Endothelial cell of umbilical vein (primary cell): ENCODE measurements around the gene OR56A3. TPM values are rescaled to one million over a fixed set of nuclear protein-coding genes. Genes with fewer than 3 reads are reported as not detected.

Source experiments
- BruUV-seq: library from RNA; stranded (reverse); fragments of 400-500 nt; replicated peaks from 2 replicates; lab custom pipeline; 2021; lab: Mats Ljungman, UMichigan
- CTCF ChIA-PET: fragments of 300-600, 350-600 bp; sonication (Branson Sonifier 250); formaldehyde crosslinking; loops from one replicate; lab custom pipeline; 2021; ENCODE audit warnings: antibody characterized with exemption, inconsistent platforms; lab: Charles Lee
- POLR2A ChIA-PET: fragments of 300-600, 350-600 bp; sonication (Branson Sonifier 250); formaldehyde crosslinking; loops from one replicate; lab custom pipeline; 2021; ENCODE audit warnings: antibody characterized with exemption, inconsistent platforms; lab: Charles Lee
- DNase-seq: peaks from one replicate; pipeline ENCODE4 v3.0.0-alpha.2; 2011; ENCODE audit warnings: low read depth, low spot score
- FAIRE-seq: peaks from 2 replicates; lab custom pipeline; 2011; peaks lifted over from hg19 to GRCh38; lab: Jason Lieb, UNC
- H2AFZ ChIP-seq: 2 replicates; pipeline ENCODE4 v1.6.0; 2012; ENCODE audit warnings: low read depth, low read length, control low read depth, inconsistent platforms
- H3K27ac ChIP-seq: 2 replicates; pipeline ENCODE4 v1.5.1; 2011; ENCODE audit warnings: low read depth, mild to moderate bottlenecking, control low read depth, low read length, moderate library complexity; ENCODE audit not compliant: insufficient read depth
- H3K27me3 ChIP-seq, 2 experiments: 2 replicates each; pipeline versions ENCODE4 v1.6.0 to v1.6.1; 2011; ENCODE audit warnings: low read length in 2 of 2, mixed read lengths in 1 of 2; ENCODE audit not compliant: control insufficient read depth in 2 of 2, insufficient read depth in 2 of 2
- H3K36me3 ChIP-seq, 2 experiments: 2 replicates in 1 of 2; 3 replicates in 1 of 2; pipeline ENCODE4 v1.5.1; 2011; ENCODE audit warnings: low read length in 2 of 2, mild to moderate bottlenecking in 1 of 2, moderate library complexity in 1 of 2; ENCODE audit not compliant: control insufficient read depth in 2 of 2, insufficient read depth in 2 of 2; ENCODE audit errors: extremely low read depth in 1 of 2
- H3K4me1 ChIP-seq: 3 replicates; pipeline ENCODE4 v1.5.1; 2011; ENCODE audit warnings: mild to moderate bottlenecking, low read length; ENCODE audit not compliant: control insufficient read depth, insufficient read depth; ENCODE audit errors: extremely low read depth
- H3K4me2 ChIP-seq: 2 replicates; pipeline ENCODE4 v1.6.1; 2011; ENCODE audit warnings: low read length, control low read depth, mixed read lengths; ENCODE audit not compliant: insufficient read depth
- H3K4me3 ChIP-seq, 3 experiments: fragments of 200-600 bp in 1 of 3; sonication (generic), shearing (Covaris generic) in 1 of 3; replicated peaks in 1 of 3; 2 replicates each; pipeline ENCODE4 v1.5.1; 2011 to 2016; ENCODE audit warnings: control low read depth in 3 of 3, low read length in 3 of 3, mild to moderate bottlenecking in 2 of 3, inconsistent platforms in 1 of 3, low read depth in 1 of 3, moderate library complexity in 1 of 3; ENCODE audit not compliant: insufficient read depth in 1 of 3
- H3K79me2 ChIP-seq: 2 replicates; pipeline ENCODE4 v1.6.0; 2012; ENCODE audit warnings: low read length, inconsistent platforms; ENCODE audit not compliant: control insufficient read depth, insufficient read depth
- H3K9ac ChIP-seq: replicated peaks from 2 replicates; pipeline ENCODE3; 2011; ENCODE audit warnings: low read length, control low read depth; ENCODE audit not compliant: insufficient read depth; ENCODE audit errors: extremely low read depth
- H3K9me1 ChIP-seq: replicated peaks from 3 replicates; pipeline ENCODE4 v1.6.0; 2011; ENCODE audit warnings: mild to moderate bottlenecking, low read length; ENCODE audit not compliant: control insufficient read depth, insufficient read depth; ENCODE audit errors: extremely low read depth
- H3K9me3 ChIP-seq: replicated peaks from 2 replicates; pipeline ENCODE4 v1.5.1; 2012; ENCODE audit warnings: low read length, inconsistent platforms; ENCODE audit not compliant: control insufficient read depth, insufficient read depth
- H4K20me1 ChIP-seq: replicated peaks from 2 replicates; pipeline ENCODE3; 2011; ENCODE audit warnings: mild to moderate bottlenecking, low read length; ENCODE audit not compliant: control insufficient read depth, insufficient read depth; ENCODE audit errors: extremely low read depth
- EZH2 ChIP-seq: IDR thresholded peaks from 2 replicates; pipeline ENCODE4 v1.6.1; 2012; ENCODE audit warnings: borderline replicate concordance, low read depth, mild to moderate bottlenecking, moderate library complexity, low read length, inconsistent platforms; ENCODE audit not compliant: severe bottlenecking
- FOS ChIP-seq: IDR thresholded peaks from 2 replicates; pipeline ENCODE4 v1.6.1; 2011; ENCODE audit warnings: mild to moderate bottlenecking, low read length, moderate library complexity, borderline replicate concordance; ENCODE audit not compliant: insufficient read depth
- GATA2 ChIP-seq: IDR thresholded peaks from 2 replicates; pipeline ENCODE4 v1.7.0; 2011; ENCODE audit warnings: low read depth, mild to moderate bottlenecking, moderate library complexity, mixed read lengths, low read length; ENCODE audit not compliant: insufficient read length, insufficient read depth
- JUN ChIP-seq: IDR thresholded peaks from 2 replicates; pipeline ENCODE4 v1.6.1; 2011; ENCODE audit warnings: borderline replicate concordance, low read depth; ENCODE audit not compliant: insufficient read length, insufficient read depth
- MYC ChIP-seq: IDR thresholded peaks from one replicate; pipeline ENCODE4 v1.6.1; 2011; ENCODE audit warnings: mild to moderate bottlenecking, low read depth, low read length
- POLR2A ChIP-seq: IDR thresholded peaks from 2 replicates; pipeline ENCODE4 v1.6.1; 2012; ENCODE audit warnings: low read depth, mild to moderate bottlenecking, control low read depth, low read length
- POLR2AphosphoS5 ChIP-seq: IDR thresholded peaks from 2 replicates; pipeline ENCODE4 v1.6.1; 2012; ENCODE audit warnings: low read depth, mild to moderate bottlenecking, control low read depth, low read length, moderate library complexity; ENCODE audit not compliant: insufficient read depth
- dilution Hi-C: fragments of 300-500 bp; cut with MboI; formaldehyde crosslinking; loops from one replicate; pipeline ENCODE4 v1.15.0; 2019; ENCODE audit warnings: low sequenced_read_pairs; ENCODE audit not compliant: extremely low pct_ligation_motif_present
- intact Hi-C: fragments of 100-400 bp; cut with micrococcal nuclease; formaldehyde crosslinking; loops from one replicate; pipeline ENCODE4 v1.10.0; 2022
- polyA plus RNA-seq, 4 experiments: library from polyadenylated mRNA; depleted of rRNA in 3 of 4; stranded (reverse) in 3 of 4; unstranded in 1 of 4; fragments of >200 nt; gene quantifications; 2 replicates each; pipeline versions ENCODE4 v1.2.1 to v1.2.3, GENCODE V29; 2011 to 2012; ENCODE audit warnings: missing spikeins in 1 of 4
- total RNA-seq: library from RNA; stranded (reverse); gene quantifications from 2 replicates; pipeline ENCODE4 v1.2.3, GENCODE V29; 2021
- TF ChIP-seq, protein P1 (sequence below): IDR thresholded peaks from 2 replicates; pipeline ENCODE4 v1.6.1; 2011; ENCODE audit not compliant: insufficient read depth, insufficient read length
- TF ChIP-seq, protein P2 (sequence below), 2 donors: IDR thresholded peaks; 1 replicate in 1 of 2; 2 replicates in 1 of 2; pipeline ENCODE4 v1.5.1; 2011; ENCODE audit warnings: low read length in 2 of 2, mild to moderate bottlenecking in 2 of 2, moderate library complexity in 2 of 2, control low read depth in 1 of 2, inconsistent platforms in 1 of 2, low read depth in 1 of 2; ENCODE audit not compliant: insufficient read depth in 1 of 2; ENCODE audit errors: extremely low read depth in 1 of 2

OR56A3 gene
- total and polyA plus RNA-seq, 2 donors (not counting 3 experiments of a cell fraction or from before 2014, with no cell fraction given) = not detected

DNA sequence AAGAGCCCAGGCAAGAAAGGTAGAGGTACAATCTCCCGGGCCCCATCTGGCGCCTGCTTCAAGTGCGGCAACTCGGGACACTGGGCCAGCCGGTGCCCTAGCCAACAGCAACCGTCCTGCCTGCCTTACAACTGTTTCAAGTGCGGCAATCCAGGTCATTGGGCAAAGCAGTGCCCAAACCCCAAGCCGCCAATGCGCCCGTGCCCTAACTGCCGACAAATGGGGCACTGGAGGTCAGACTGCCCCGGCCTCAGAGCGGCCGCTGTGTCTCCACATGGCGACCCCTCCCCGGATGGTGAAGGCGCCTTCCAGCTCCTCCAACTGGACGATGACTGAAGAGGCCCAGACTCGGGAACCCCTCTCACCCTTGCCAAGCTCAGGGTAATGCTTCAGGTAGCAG is 11.4 kb upstream of the OR56A3 start:
- Histone ChIP-seq H4K20me1 (no peaks in the 10 kb centered on the region), H3K9me1 (no peaks in the 10 kb centered on the region), H3K4me3 (no peak overlapping the region), H2AFZ (no peak overlapping the region), H3K4me2 (no peak overlapping the region), H3K27ac (no peak overlapping the region), H3K27me3 (no peaks in the 10 kb centered on the region), H3K4me1 (no peaks in the 10 kb centered on the region), H3K79me2 (no peaks in the 10 kb centered on the region), H3K9ac (no peak overlapping the region), H3K9me3 (no peaks in the 10 kb centered on the region), H3K36me3 (no peaks in the 10 kb centered on the region)
- intact Hi-C loops (no loop called here), dilution Hi-C loops (no loop called here)
- TF ChIP-seq JUN (no peak), POLR2AphosphoS5 (no peak), MYC (no peak), EZH2 (no peak), FOS (no peak), GATA2 (no peak), POLR2A (no peak)
- TF ChIP-seq, protein P1, sequence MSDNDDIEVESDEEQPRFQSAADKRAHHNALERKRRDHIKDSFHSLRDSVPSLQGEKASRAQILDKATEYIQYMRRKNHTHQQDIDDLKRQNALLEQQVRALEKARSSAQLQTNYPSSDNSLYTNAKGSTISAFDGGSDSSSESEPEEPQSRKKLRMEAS = no peak
- TF ChIP-seq, protein P2, sequence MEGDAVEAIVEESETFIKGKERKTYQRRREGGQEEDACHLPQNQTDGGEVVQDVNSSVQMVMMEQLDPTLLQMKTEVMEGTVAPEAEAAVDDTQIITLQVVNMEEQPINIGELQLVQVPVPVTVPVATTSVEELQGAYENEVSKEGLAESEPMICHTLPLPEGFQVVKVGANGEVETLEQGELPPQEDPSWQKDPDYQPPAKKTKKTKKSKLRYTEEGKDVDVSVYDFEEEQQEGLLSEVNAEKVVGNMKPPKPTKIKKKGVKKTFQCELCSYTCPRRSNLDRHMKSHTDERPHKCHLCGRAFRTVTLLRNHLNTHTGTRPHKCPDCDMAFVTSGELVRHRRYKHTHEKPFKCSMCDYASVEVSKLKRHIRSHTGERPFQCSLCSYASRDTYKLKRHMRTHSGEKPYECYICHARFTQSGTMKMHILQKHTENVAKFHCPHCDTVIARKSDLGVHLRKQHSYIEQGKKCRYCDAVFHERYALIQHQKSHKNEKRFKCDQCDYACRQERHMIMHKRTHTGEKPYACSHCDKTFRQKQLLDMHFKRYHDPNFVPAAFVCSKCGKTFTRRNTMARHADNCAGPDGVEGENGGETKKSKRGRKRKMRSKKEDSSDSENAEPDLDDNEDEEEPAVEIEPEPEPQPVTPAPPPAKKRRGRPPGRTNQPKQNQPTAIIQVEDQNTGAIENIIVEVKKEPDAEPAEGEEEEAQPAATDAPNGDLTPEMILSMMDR (IDR thresholded peaks at IDR 0.05; ENCODE audit: extremely low read depth in 1 of 2, insufficient read depth in 1 of 2, low read depth in 1 of 2, low read length in 2 of 2) = no peak
- no TSS peak for BruUV-seq
- POLR2A ChIA-PET = no interaction called here
- FAIRE-seq (no peak), DNase-seq (no peak)
- CTCF ChIA-PET = no interaction called here
